Neural cell (in vitro differentiated cells): ENCODE results near the gene L3MBTL1. TPM values are rescaled to one million over a fixed set of nuclear protein-coding genes. Genes with fewer than 3 reads are reported as not detected.

Experiments
- H2AFZ ChIP-seq: fragments of 200-600, 300-800 bp; sonication (generic), shearing (Covaris generic); 2 replicates; pipeline ENCODE4 v1.6.0; 2014; ENCODE audit warnings: low read depth, mild to moderate bottlenecking, antibody characterized with exemption, low read length, moderate library complexity
- H3F3A ChIP-seq: fragments of 200-600 bp; shearing (Covaris generic); 2 replicates; pipeline ENCODE4 v1.6.1; 2016; ENCODE audit warnings: mild to moderate bottlenecking, moderate library complexity, mixed read lengths, antibody characterized with exemption, low read length; ENCODE audit not compliant: insufficient read depth, poor library complexity, severe bottlenecking
- H3K27ac ChIP-seq: fragments of 200-600, 300-800 bp; sonication (generic), shearing (Covaris generic); 2 replicates; pipeline ENCODE4 v1.5.1; 2014; ENCODE audit warnings: mild to moderate bottlenecking, low read length, moderate library complexity
- H3K27me3 ChIP-seq: fragments of 300-800, 200-600 bp; sonication (generic), shearing (Covaris generic); 2 replicates; pipeline ENCODE4 v1.6.0; 2014; ENCODE audit warnings: mild to moderate bottlenecking, low read depth, low read length, moderate library complexity; ENCODE audit not compliant: insufficient read depth
- H3K36me3 ChIP-seq: fragments of 300-800, 200-600 bp; sonication (generic), shearing (Covaris generic); 2 replicates; pipeline ENCODE4 v1.5.1; 2014; ENCODE audit warnings: mild to moderate bottlenecking, antibody characterized with exemption, low read length, moderate library complexity; ENCODE audit not compliant: insufficient read depth
- H3K4me2 ChIP-seq: fragments of 300-800, 200-600 bp; sonication (generic), shearing (Covaris generic); 2 replicates; pipeline ENCODE4 v1.6.0; 2014; ENCODE audit warnings: mild to moderate bottlenecking, low read length
- H3K4me3 ChIP-seq: fragments of 300-800, 200-600 bp; sonication (generic), shearing (Covaris generic); 2 replicates; pipeline ENCODE4 v1.5.1; 2014; ENCODE audit warnings: mild to moderate bottlenecking, low read length, moderate library complexity
- H3K79me2 ChIP-seq: fragments of 200-600 bp; shearing (Covaris generic); replicated peaks from 2 replicates; pipeline ENCODE4 v1.6.0; 2014; ENCODE audit warnings: mild to moderate bottlenecking, low read length, moderate library complexity; ENCODE audit not compliant: insufficient read depth
- H3K9ac ChIP-seq: fragments of 300-800, 200-600 bp; sonication (generic), shearing (Covaris generic); 2 replicates; pipeline ENCODE4 v1.6.1; 2016; ENCODE audit warnings: mild to moderate bottlenecking, low read length, mixed read lengths
- H3K9me2 ChIP-seq: fragments of 200-600 bp; shearing (Covaris generic); 2 replicates; pipeline ENCODE4 v1.6.1; 2016; ENCODE audit warnings: mild to moderate bottlenecking, low read length, mixed read lengths; ENCODE audit not compliant: insufficient read depth
- H3K9me3 ChIP-seq: fragments of 200-600, 300-800 bp; sonication (generic), shearing (Covaris generic); 2 replicates; pipeline ENCODE4 v1.6.1; 2016; ENCODE audit warnings: mild to moderate bottlenecking, mixed run types, low read length, moderate library complexity, mixed read lengths
- H4K20me1 ChIP-seq: fragments of 200-600 bp; shearing (Covaris generic); 2 replicates; pipeline ENCODE4 v1.6.1; 2016; ENCODE audit warnings: mild to moderate bottlenecking, mixed run types; ENCODE audit not compliant: insufficient read depth
- EP300 ChIP-seq: fragments of 450-650 bp; conservative IDR thresholded peaks from 2 replicates; pipeline ENCODE4 v1.6.1; 2014; ENCODE audit warnings: antibody characterized with exemption, mild to moderate bottlenecking, moderate library complexity; ENCODE audit not compliant: poor library complexity, severe bottlenecking
- EZH2 ChIP-seq: fragments of 200-600, 300-800 bp; shearing (Covaris generic), sonication (generic); IDR thresholded peaks from 2 replicates; pipeline ENCODE4 v1.6.1; 2014; ENCODE audit warnings: antibody characterized with exemption, low read length, borderline replicate concordance, mild to moderate bottlenecking; ENCODE audit not compliant: insufficient read depth, poor library complexity, severe bottlenecking
- MXI1 ChIP-seq: fragments of 450-650 bp; conservative IDR thresholded peaks from 2 replicates; pipeline ENCODE4 v1.6.1; 2014; ENCODE audit warnings: antibody characterized with exemption, mild to moderate bottlenecking; ENCODE audit not compliant: poor library complexity, severe bottlenecking
- POLR2AphosphoS5 ChIP-seq: IDR thresholded peaks from 2 replicates; pipeline ENCODE4 v1.6.1; 2012
- RAD21 ChIP-seq: fragments of 450-650 bp; conservative IDR thresholded peaks from 2 replicates; pipeline ENCODE4 v1.6.1; 2014; ENCODE audit warnings: antibody characterized with exemption, mild to moderate bottlenecking, moderate library complexity
- SMC3 ChIP-seq: fragments of 450-650 bp; conservative IDR thresholded peaks from 2 replicates; pipeline ENCODE4 v1.6.1; 2014; ENCODE audit warnings: antibody characterized with exemption, mild to moderate bottlenecking, moderate library complexity; ENCODE audit not compliant: poor library complexity
- TAF1 ChIP-seq: IDR thresholded peaks from 2 replicates; pipeline ENCODE4 v1.6.1; 2012; ENCODE audit warnings: low read depth
- polyA minus RNA-seq: library from RNA; depleted of rRNA, polyadenylated mRNA; stranded (reverse); fragments of >200 nt; gene quantifications from 2 replicates; pipeline ENCODE4 v1.2.3, GENCODE V29; 2014
- polyA plus RNA-seq: library from polyadenylated mRNA; depleted of rRNA; stranded (reverse); fragments of >200 nt; gene quantifications from 2 replicates; pipeline ENCODE4 v1.2.3, GENCODE V29; 2014
- TF ChIP-seq, protein P1 (sequence below): IDR thresholded peaks from 2 replicates; pipeline ENCODE4 v1.6.1; 2012; ENCODE audit warnings: borderline replicate concordance
- TF ChIP-seq, protein P2 (sequence below): fragments of 450-650 bp; IDR thresholded peaks from 2 replicates; pipeline ENCODE4 v1.5.1; 2014; ENCODE audit warnings: antibody characterized with exemption, mild to moderate bottlenecking, moderate library complexity; ENCODE audit not compliant: poor library complexity, severe bottlenecking

The L3MBTL1 gene
- polyA plus RNA-seq (22.0 and 24.4 TPM in 2 replicates), polyA minus RNA-seq (28.5 and 30.2 TPM in 2 replicates)

- Histone ChIP-seq H3K9me2 (no peaks in the 10 kb centered on the region), H3K9ac (peak within 1 kb of the TSS; percentile 41), H4K20me1 (no peaks in the 10 kb centered on the region), H3K9me3 (no peaks in the 10 kb centered on the region), H3K27me3 (peaks cover 20% of the 10 kb centered on the region), H2AFZ (peak within 1 kb of the TSS; percentile 27), H3K4me2 (peak within 1 kb of the TSS; percentile 44), H3K27ac (no peak within 1 kb of the TSS), H3K36me3 (no peaks in the 10 kb centered on the region), H3K4me3 (peak within 1 kb of the TSS; percentile 66), H3K79me2 (no peaks in the 10 kb centered on the region), H3F3A (no peaks in the 10 kb centered on the region)
- TF ChIP-seq, protein P1, sequence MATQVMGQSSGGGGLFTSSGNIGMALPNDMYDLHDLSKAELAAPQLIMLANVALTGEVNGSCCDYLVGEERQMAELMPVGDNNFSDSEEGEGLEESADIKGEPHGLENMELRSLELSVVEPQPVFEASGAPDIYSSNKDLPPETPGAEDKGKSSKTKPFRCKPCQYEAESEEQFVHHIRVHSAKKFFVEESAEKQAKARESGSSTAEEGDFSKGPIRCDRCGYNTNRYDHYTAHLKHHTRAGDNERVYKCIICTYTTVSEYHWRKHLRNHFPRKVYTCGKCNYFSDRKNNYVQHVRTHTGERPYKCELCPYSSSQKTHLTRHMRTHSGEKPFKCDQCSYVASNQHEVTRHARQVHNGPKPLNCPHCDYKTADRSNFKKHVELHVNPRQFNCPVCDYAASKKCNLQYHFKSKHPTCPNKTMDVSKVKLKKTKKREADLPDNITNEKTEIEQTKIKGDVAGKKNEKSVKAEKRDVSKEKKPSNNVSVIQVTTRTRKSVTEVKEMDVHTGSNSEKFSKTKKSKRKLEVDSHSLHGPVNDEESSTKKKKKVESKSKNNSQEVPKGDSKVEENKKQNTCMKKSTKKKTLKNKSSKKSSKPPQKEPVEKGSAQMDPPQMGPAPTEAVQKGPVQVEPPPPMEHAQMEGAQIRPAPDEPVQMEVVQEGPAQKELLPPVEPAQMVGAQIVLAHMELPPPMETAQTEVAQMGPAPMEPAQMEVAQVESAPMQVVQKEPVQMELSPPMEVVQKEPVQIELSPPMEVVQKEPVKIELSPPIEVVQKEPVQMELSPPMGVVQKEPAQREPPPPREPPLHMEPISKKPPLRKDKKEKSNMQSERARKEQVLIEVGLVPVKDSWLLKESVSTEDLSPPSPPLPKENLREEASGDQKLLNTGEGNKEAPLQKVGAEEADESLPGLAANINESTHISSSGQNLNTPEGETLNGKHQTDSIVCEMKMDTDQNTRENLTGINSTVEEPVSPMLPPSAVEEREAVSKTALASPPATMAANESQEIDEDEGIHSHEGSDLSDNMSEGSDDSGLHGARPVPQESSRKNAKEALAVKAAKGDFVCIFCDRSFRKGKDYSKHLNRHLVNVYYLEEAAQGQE, result no peak
- no peak for TF ChIP-seq TAF1
- TF ChIP-seq, protein P2, sequence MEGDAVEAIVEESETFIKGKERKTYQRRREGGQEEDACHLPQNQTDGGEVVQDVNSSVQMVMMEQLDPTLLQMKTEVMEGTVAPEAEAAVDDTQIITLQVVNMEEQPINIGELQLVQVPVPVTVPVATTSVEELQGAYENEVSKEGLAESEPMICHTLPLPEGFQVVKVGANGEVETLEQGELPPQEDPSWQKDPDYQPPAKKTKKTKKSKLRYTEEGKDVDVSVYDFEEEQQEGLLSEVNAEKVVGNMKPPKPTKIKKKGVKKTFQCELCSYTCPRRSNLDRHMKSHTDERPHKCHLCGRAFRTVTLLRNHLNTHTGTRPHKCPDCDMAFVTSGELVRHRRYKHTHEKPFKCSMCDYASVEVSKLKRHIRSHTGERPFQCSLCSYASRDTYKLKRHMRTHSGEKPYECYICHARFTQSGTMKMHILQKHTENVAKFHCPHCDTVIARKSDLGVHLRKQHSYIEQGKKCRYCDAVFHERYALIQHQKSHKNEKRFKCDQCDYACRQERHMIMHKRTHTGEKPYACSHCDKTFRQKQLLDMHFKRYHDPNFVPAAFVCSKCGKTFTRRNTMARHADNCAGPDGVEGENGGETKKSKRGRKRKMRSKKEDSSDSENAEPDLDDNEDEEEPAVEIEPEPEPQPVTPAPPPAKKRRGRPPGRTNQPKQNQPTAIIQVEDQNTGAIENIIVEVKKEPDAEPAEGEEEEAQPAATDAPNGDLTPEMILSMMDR, result peak; percentile 33
- TF ChIP-seq EP300, result no peak
- no peak for TF ChIP-seq EZH2
Measured at GRCh38 chr20:43507150-43508080, at the start of gene L3MBTL1. Gene L3MBTL1, plus strand, starts transcription at chr20:43507697. Its CDS starts 5,807 bp downstream, at chr20:43513504.

DNA sequence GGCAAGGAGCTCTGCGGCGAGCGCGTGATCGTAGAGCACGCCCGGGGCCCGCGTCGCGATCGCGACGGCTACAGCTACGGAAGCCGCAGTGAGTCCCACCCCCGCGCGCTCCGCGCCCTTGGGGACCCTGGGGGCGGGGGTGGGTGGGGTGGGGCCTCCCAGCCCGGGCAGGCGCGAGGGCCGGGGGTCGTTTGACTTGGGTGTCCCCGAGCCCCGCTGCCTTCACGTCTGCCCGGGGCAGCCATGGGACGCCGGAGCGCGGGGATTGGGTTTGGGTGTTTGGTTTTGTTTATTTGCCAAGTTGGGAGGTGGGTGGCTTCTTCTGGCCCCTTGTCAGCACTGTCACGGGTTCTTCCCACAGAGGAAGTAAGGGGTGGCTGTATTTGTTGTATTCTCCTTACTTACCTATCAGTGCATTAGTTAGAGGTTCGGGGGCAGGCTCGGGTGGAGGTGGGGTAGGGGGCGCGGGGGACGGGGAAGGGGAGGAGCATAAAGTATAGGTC, 49.0 kb upstream of the L3MBTL1 start:
- no peaks in the 10 kb centered on the region for H3K9me2 ChIP-seq
- peak overlapping the region; percentile 100 for H3K27ac ChIP-seq
- peaks cover 15% of the 10 kb centered on the region for H4K20me1 ChIP-seq
- TF ChIP-seq POLR2AphosphoS5 (no peak), SMC3 (no peak), RAD21 (no peak), TAF1 (no peak), EZH2 (no peak), MXI1 (no peak), EP300 (no peak)
- TF ChIP-seq, protein P1, result no peak
- TF ChIP-seq, protein P2, result no peak
- H3K4me2 ChIP-seq, result peak overlapping the region; percentile 97
- H3K27me3 ChIP-seq, result no peaks in the 10 kb centered on the region
- no peak overlapping the region for H2AFZ ChIP-seq
- peak overlapping the region; percentile 81 for H3K4me3 ChIP-seq
- peaks cover 27% of the 10 kb centered on the region for H3K36me3 ChIP-seq
- no peaks in the 10 kb centered on the region for H3K9me3 ChIP-seq
- H3K79me2 ChIP-seq, result peaks cover 35% of the 10 kb centered on the region
- H3K9ac ChIP-seq, result peak overlapping the region; percentile 100
- no peaks in the 10 kb centered on the region for H3F3A ChIP-seq
